Suprapubic skin (tissue), 3 donors: ENCODE results near the gene POGLUT2.

Experiments used
- CTCF ChIP-seq, 2 donors: fragments of 200-600 bp in 1 of 2; fragments of 450-650 bp in 1 of 2; sonication (generic) in 1 of 2; IDR thresholded peaks; one replicate each; pipeline ENCODE4 v1.5.1; 2016 to 2019; ENCODE audit warnings: antibody characterized with exemption in 2 of 2, mild to moderate bottlenecking in 1 of 2, moderate library complexity in 1 of 2
- EP300 ChIP-seq: sonication (generic); formaldehyde crosslinking; IDR thresholded peaks from one replicate; pipeline ENCODE4 v1.6.1; 2017; ENCODE audit warnings: antibody characterized with exemption

GRCh38 chr13:102839462-102839861 lies 40.7 kb upstream of the POGLUT2 start:
- no peak for TF ChIP-seq EP300
- TF ChIP-seq CTCF (IDR thresholded peaks at IDR 0.05) = no peak
